ENCODE measurements around the gene TNNT2.
A peak's percentile ranks its signal among the peaks of the same experiment; 100 is the strongest.

Gene TNNT2

DNA sequence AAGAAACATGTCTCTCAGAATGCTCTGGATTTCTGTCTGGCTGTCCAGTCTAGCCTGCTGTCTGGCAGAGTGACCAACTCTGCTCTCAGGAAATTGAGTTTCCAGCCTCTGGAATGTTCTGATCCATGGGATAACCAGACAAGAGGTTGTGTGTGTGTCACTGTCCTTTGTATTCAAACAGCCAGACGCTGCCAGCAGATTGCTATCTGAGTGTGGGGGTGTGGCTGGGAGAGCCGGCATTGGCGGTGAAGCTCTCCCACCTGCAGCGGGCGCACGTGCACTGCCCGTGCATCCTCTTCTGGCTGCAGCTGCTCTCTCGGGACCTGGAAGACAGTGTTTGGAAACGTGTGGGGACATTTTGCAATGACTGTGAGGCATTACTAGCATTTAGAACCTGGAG, 68.1 kb downstream of the TNNT2 start:
- peak; percentile 79 for DNase-seq

Data from retina (tissue), 1 donor.